ENCODE measurements around the gene HOXD12.

GRCh38 chr2:176107731-176108181 is 8.2 kb downstream of the HOXD12 start:
- TF ChIP-seq, protein P1, sequence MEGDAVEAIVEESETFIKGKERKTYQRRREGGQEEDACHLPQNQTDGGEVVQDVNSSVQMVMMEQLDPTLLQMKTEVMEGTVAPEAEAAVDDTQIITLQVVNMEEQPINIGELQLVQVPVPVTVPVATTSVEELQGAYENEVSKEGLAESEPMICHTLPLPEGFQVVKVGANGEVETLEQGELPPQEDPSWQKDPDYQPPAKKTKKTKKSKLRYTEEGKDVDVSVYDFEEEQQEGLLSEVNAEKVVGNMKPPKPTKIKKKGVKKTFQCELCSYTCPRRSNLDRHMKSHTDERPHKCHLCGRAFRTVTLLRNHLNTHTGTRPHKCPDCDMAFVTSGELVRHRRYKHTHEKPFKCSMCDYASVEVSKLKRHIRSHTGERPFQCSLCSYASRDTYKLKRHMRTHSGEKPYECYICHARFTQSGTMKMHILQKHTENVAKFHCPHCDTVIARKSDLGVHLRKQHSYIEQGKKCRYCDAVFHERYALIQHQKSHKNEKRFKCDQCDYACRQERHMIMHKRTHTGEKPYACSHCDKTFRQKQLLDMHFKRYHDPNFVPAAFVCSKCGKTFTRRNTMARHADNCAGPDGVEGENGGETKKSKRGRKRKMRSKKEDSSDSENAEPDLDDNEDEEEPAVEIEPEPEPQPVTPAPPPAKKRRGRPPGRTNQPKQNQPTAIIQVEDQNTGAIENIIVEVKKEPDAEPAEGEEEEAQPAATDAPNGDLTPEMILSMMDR (IDR thresholded peaks at IDR 0.05) = no peak
- no peak for TF ChIP-seq POLR2AphosphoS5 (IDR thresholded peaks at IDR 0.05)
- no peak for TF ChIP-seq POLR2A (IDR thresholded peaks at IDR 0.05)
- no peak for TF ChIP-seq EP300 (IDR thresholded peaks at IDR 0.05)

All from stomach (tissue), 4 donors.